ENCODE data around the gene UCKL1.
"Not testable (repeated sequence)": the region's sequence is repeated elsewhere in the genome, so short reads cannot be mapped to it uniquely, and the experiment has no call there.

Gene UCKL1

GRCh38 chr20:63968136-63968927, 12.1 kb upstream of the UCKL1 start:
- H3K4me1 ChIP-seq: peaks cover 3% of the 10 kb centered on the region
- H3K4me3 ChIP-seq: peak overlapping the region; percentile 45
- H3K9me3 ChIP-seq: peaks cover 4% of the 10 kb centered on the region
- H3K27me3 ChIP-seq (ENCODE audit: low read depth): no peaks in the 10 kb centered on the region
- peaks cover 38% of the 10 kb centered on the region for H3K36me3 ChIP-seq (replicated peaks)
- DNase-seq (ENCODE audit: low spot score in 2 of 2): peak in 1 of 2 experiments; percentile 8
- in situ Hi-C loops (cut with MboI; ENCODE audit: low sequenced_read_pairs): no loop called here

GRCh38 chr20:63967330-63968135, 11.3 kb upstream of the UCKL1 start:
- peaks cover 46% of the 10 kb centered on the region for H3K36me3 ChIP-seq (replicated peaks)
- H3K9me3 ChIP-seq: peaks cover 4% of the 10 kb centered on the region
- in situ Hi-C loops (cut with MboI; ENCODE audit: low sequenced_read_pairs): no loop called here
- DNase-seq (ENCODE audit: low spot score in 2 of 2): no peak
- no peaks in the 10 kb centered on the region for H3K27me3 ChIP-seq (ENCODE audit: low read depth)
- peaks cover 3% of the 10 kb centered on the region; the same call in 1 of the 2 replicates for H3K4me1 ChIP-seq
- H3K4me3 ChIP-seq: no peak overlapping the region

DNA sequence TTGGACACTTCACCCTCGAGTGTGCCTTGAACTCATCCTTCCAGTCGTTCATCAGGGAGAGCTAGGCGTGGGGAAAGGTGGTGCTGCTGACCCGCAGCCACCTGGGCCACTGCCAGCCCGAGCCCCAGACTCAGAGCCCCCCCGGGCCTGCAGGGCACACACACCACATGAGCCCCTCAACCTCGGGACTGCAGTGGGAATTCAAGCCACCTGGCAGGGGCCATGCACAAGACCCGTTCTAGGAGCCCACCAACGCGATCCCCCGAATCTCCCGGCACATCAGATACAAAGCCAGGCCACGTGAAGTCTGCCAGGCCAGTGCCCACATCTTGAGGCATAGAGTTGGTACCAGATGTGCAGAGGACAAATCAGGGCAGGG, 10.7 kb upstream of the UCKL1 start:
- Histone ChIP-seq H3K27me3 (ENCODE audit: low read depth) (no peaks in the 10 kb centered on the region), H3K4me1 (peaks cover 3% of the 10 kb centered on the region; the same call in 1 of the 2 replicates), H3K4me3 (no peak overlapping the region), H3K36me3 (replicated peaks) (peaks cover 52% of the 10 kb centered on the region), H3K9me3 (peaks cover 4% of the 10 kb centered on the region)
- no peak for DNase-seq (ENCODE audit: low spot score in 2 of 2)
- in situ Hi-C loops (cut with MboI; ENCODE audit: low sequenced_read_pairs): no loop called here

GRCh38 chr20:63966172-63966943, 10.1 kb upstream of the UCKL1 start:
- Histone ChIP-seq H3K4me3 (no peak overlapping the region), H3K4me1 (peaks cover 3% of the 10 kb centered on the region; the same call in 1 of the 2 replicates), H3K27me3 (ENCODE audit: low read depth) (no peaks in the 10 kb centered on the region), H3K9me3 (peaks cover 4% of the 10 kb centered on the region), H3K36me3 (replicated peaks) (peaks cover 58% of the 10 kb centered on the region)
- DNase-seq (ENCODE audit: low spot score in 2 of 2): no peak
- in situ Hi-C loops (cut with MboI; ENCODE audit: low sequenced_read_pairs): no loop called here

GRCh38 chr20:63964412-63964811, 8.2 kb upstream of the UCKL1 start:
- peaks cover 4% of the 10 kb centered on the region for H3K9me3 ChIP-seq
- H3K36me3 ChIP-seq (replicated peaks): peaks cover 66% of the 10 kb centered on the region
- H3K4me3 ChIP-seq: no peak overlapping the region
- no peaks in the 10 kb centered on the region for H3K27me3 ChIP-seq (ENCODE audit: low read depth)
- DNase-seq (ENCODE audit: low spot score in 2 of 2): no peak
- in situ Hi-C loops (cut with MboI; ENCODE audit: low sequenced_read_pairs): no loop called here
- H3K4me1 ChIP-seq: peaks cover 3% of the 10 kb centered on the region; the same call in 1 of the 2 replicates

GRCh38 chr20:63963784-63964301, 7.6 kb upstream of the UCKL1 start:
- no peak for DNase-seq (ENCODE audit: low spot score in 2 of 2)
- Histone ChIP-seq H3K36me3 (replicated peaks) (peaks cover 72% of the 10 kb centered on the region), H3K4me1 (peaks cover 2% of the 10 kb centered on the region; the same call in 1 of the 2 replicates), H3K27me3 (ENCODE audit: low read depth) (no peaks in the 10 kb centered on the region), H3K4me3 (no peak overlapping the region), H3K9me3 (peaks cover 4% of the 10 kb centered on the region)
- in situ Hi-C loops (cut with MboI; ENCODE audit: low sequenced_read_pairs): no loop called here

GRCh38 chr20:63963348-63963741, 7.1 kb upstream of the UCKL1 start:
- Histone ChIP-seq H3K4me1 (no peaks in the 10 kb centered on the region), H3K27me3 (ENCODE audit: low read depth) (no peaks in the 10 kb centered on the region), H3K36me3 (replicated peaks) (peaks cover 70% of the 10 kb centered on the region), H3K4me3 (no peak overlapping the region), H3K9me3 (peaks cover 4% of the 10 kb centered on the region)
- DNase-seq (ENCODE audit: low spot score in 2 of 2): no peak
- in situ Hi-C loops (cut with MboI; ENCODE audit: low sequenced_read_pairs): no loop called here

GRCh38 chr20:63962426-63963347, 6.5 kb upstream of the UCKL1 start:
- DNase-seq (ENCODE audit: low spot score in 2 of 2): no peak
- Histone ChIP-seq H3K9me3 (peaks cover 4% of the 10 kb centered on the region), H3K27me3 (ENCODE audit: low read depth) (no peaks in the 10 kb centered on the region), H3K4me1 (no peaks in the 10 kb centered on the region), H3K4me3 (no peak overlapping the region), H3K36me3 (replicated peaks) (peaks cover 65% of the 10 kb centered on the region)
- in situ Hi-C loops (cut with MboI; ENCODE audit: low sequenced_read_pairs): no loop called here

GRCh38 chr20:63961664-63962425, 5.6 kb upstream of the UCKL1 start:
- no peak for DNase-seq (ENCODE audit: low spot score in 2 of 2)
- H3K27me3 ChIP-seq (ENCODE audit: low read depth): no peaks in the 10 kb centered on the region
- in situ Hi-C loops (cut with MboI; ENCODE audit: low sequenced_read_pairs): no loop called here
- H3K9me3 ChIP-seq: peaks cover under 1% of the 10 kb centered on the region
- H3K4me3 ChIP-seq: no peak overlapping the region
- H3K36me3 ChIP-seq (replicated peaks): peaks cover 56% of the 10 kb centered on the region
- peaks cover 6% of the 10 kb centered on the region for H3K4me1 ChIP-seq

DNA sequence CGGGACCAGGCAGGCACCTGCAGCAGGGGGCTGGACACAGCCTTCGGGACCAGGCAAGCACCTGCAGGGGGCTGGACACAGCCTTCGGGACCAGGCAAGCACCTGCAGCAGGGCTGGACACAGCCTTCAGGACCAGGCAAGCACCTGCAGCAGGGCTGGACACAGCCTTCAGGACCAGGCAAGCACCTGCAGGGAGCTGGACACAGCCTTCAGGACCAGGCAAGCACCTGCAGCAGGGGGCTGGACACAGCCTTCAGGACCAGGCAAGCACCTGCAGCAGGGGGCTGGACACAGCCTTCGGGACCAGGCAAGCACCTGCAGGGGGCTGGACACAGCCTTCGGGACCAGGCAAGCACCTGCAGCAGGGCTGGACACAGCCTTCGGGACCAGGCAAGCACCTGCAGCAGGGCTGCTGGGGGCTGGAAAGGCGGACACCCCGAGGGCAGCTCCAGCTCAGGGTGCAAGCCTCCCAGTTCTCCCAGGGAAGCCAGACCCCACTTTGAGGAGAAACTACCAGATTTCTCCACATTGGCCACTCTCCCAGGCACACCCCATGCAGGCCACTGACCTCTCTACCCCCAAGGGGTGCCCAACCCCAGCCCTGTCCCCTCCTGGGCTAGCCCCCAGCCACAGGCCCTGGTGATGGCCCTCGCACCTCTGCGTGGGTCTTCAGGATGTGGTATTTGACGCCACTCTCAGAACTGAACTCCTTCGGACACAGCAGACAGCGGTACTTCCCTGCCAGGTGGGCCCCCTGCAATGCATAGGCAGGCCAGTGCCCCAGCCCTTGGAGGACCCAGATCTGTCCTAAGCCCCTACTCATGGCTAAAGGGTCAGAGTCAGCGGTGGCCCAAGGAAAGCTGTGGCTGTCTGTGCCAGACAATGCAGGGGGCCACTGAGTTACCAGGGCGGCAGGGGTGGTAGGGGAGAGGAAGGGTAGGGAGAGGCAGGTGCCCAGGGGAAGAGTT, 4.7 kb upstream of the UCKL1 start:
- H3K4me3 ChIP-seq; in situ Hi-C loops (cut with MboI; ENCODE audit: low sequenced_read_pairs); H3K4me1 ChIP-seq; DNase-seq (ENCODE audit: low spot score in 2 of 2); H3K9me3 ChIP-seq; H3K27me3 ChIP-seq (ENCODE audit: low read depth): not testable (repeated sequence)
- H3K36me3 ChIP-seq (replicated peaks): peaks cover 50% of the 10 kb centered on the region

- no peak overlapping the region for H3K4me3 ChIP-seq
- no peaks in the 10 kb centered on the region for H3K27me3 ChIP-seq (ENCODE audit: low read depth)
- peaks cover 54% of the 10 kb centered on the region for H3K36me3 ChIP-seq (replicated peaks)
- H3K9me3 ChIP-seq: no peaks in the 10 kb centered on the region
- peaks cover 15% of the 10 kb centered on the region for H3K4me1 ChIP-seq
- DNase-seq (ENCODE audit: low spot score in 2 of 2): no peak
- in situ Hi-C loops (cut with MboI; ENCODE audit: low sequenced_read_pairs): no loop called here
These were observed 3.5 kb upstream of the UCKL1 start for GRCh38 chr20:63959699-63960075.
